Endothelial cell of hepatic sinusoid (primary cell): ENCODE results near the gene NBEA.

Source experiments
- in situ Hi-C: cut with HindIII; loops from 2 replicates; pipeline ENCODE4 v1.10.0; 2017; ENCODE audit warnings: low sequenced_read_pairs

Gene NBEA

DNA sequence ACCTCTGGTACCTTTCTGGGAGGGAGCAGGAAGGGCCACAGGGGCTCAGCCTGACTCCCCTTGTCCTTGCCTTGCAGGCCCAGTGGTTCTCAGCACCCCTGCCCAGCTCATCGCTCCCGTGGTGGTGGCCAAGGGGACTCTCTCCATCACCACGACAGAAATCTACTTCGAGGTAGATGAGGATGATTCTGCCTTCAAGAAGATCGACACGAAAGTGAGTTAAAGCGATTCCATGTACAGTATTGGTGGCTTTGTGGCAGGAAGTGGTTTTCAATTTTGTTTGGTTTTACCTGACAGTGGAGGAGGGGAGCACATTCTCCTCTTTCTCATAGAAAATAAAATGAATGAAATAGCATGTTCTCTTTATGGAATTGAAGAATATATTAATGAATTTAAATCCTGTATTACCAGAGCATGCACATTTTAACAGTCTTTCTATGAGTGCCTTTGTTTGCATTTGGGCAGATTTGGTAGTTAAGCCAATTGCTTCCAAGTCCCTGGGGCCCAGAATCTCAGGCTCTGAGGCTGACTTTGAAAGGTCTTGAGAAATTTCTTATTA is 530.3 kb downstream of the NBEA start:
- in situ Hi-C loops = no loop called here

DNA sequence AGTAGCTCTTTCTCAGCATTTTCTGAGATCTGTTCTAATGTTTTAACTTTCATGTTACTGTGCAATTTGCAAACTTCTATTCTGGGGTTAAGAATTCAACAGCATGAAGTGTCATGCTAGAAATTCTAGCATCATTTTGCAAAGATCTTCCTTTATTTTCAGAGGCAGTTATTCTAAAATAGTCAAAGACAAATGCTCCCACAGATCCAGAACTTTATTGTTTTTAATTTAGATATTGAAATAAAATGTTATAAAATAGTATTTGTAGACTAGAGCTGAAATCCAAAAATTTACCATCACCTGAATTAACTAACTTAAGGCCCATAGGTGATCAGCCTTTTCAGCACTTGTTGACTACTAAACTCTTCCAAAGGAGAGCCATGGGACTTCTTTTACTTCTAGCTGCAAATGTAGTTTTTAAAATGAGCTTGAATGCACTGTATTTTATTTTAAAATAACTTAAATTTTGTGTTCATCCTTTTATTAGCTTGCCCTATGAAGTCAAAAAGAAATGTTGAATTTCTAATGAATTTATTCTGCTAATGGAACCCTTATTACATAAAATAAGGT is 531.2 kb downstream of the NBEA start:
- in situ Hi-C loops = no loop called here

GRCh38 chr13:35473802-35474201 is 531.7 kb downstream of the NBEA start:
- in situ Hi-C loops = no loop called here

DNA sequence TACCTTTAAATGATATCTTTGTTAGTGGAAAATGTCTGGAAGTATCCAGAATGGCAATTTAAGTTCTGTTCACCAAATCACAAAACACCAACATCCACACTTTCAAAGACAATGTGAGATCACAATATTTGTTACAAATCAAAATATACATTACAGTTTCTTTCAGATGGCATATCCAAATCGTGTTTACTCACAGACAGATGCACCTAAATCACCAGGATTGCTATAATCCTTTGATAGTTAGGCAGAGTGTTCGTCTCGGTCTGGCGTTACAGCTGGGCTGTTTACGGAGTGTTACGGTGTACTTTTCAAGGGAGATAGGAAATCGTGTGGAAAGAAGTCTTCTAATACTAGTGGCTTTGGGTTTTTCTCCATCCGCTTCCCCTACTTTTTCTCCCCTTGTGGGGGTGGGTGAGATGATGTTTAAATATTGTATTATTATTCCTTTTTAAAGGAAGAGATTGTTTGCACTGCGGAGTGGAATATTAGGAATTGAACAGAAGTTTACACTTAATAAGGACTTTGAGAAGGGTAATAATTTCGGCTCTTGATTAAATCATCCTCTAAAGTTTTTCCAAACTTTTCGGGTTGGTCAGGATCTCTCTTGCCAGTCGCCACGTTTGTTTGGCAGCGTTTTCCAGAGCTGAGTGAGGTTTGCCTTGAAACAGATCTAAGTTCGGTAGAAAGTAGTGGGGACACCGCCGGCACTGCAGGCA is 532.6 kb downstream of the NBEA start:
- in situ Hi-C loops = no loop called here

GRCh38 chr13:35475212-35475959 is 533.3 kb downstream of the NBEA start:
- in situ Hi-C loops = no loop called here

- in situ Hi-C loops = no loop called here
Observed at GRCh38 chr13:35475960-35476943, 534.2 kb downstream of the NBEA start, which contains the start of gene MAB21L1. Gene MAB21L1 (minus strand): TSS chr13:35476689. CDS start chr13:35476138, 551 bp downstream.

DNA sequence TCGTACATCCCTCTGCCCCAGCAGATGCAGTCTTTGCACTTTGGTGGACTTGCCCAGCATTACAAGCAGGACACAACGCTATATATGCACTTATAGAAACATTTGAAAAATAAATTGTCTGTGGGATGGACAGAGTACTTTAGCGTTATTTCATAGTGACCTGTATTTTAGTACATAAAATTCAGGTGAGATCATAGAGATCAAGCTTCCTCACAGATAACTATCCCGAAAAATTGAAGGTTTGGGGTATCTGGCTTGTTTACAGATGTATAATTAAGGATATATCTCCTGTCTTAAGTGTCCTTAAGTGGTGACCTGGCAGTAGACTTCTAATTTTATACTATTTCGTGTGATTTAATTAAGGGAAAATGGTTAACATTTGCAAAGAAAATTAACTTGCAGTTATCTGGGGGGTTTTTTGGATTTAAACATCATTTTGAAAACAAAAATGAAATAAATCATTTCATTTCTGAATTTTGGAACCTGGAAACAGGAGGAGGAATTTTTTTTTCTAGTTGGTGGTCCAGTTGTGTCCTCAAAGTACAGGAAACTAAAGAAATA is 535.4 kb downstream of the NBEA start:
- in situ Hi-C loops = no loop called here

DNA sequence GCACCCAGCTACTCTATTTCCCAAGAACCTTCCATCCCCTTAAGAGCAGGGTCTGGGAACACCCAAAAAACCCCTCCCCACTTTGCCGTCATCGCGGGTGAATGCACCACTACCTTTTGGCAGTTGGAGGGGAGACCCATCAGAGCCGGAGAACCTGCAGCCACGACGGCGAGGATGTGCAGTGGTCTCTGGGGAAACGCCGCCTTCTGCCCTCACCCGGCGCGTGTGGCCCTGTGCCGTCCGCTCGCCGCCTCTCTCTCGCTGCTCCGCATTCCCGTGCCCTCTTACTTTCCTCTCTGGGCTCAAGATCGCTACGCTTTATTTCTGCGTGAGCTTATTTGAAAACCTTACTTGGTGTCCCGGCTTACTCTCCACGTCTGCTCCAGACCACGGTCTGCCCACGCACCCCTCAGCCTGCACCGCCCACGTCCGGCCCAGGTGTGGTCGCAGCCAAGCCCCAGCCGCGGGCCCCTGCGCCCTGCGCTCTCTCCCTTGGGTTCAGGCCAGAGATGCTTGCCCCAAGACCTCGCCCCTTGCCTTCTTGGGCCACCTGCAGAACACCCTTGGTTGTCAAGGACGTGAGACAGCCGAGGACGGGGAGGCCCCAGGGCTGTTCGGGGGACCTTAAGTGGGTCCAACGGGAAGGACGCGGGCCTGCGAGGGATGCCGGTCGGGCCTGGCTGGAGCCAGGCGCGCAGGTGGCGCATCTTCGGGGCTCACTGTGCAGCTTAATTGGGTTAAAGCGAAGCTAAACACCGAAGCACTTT is 536.4 kb downstream of the NBEA start:
- in situ Hi-C loops = no loop called here

- in situ Hi-C loops = no loop called here
Observed at GRCh38 chr13:35479038-35479492, 537.0 kb downstream of the NBEA start.

DNA sequence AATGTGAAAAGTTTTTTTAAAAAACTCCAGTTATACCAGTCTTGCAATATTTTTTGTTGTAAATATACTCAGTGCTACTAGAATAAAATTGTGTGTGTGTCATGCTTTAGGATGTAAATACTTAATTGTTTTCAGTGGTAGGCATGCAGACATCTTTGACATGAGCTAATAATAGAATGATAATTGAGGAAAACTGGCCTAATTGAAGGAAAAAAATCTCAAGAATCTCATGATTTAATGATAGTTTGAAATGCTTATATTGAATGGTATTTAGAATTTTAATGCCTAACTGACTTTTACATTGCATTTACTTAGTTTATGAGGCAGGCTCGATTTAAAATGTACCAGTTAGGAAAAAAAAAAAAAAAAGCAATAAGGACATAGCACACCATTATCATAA is 537.6 kb downstream of the NBEA start:
- in situ Hi-C loops = no loop called here

- in situ Hi-C loops = no loop called here
Observed at GRCh38 chr13:35480346-35480745, 538.3 kb downstream of the NBEA start.

- in situ Hi-C loops = no loop called here
Observed at GRCh38 chr13:35481777-35482176, 539.7 kb downstream of the NBEA start.

GRCh38 chr13:35482527-35482926 is 540.5 kb downstream of the NBEA start:
- in situ Hi-C loops = no loop called here

DNA sequence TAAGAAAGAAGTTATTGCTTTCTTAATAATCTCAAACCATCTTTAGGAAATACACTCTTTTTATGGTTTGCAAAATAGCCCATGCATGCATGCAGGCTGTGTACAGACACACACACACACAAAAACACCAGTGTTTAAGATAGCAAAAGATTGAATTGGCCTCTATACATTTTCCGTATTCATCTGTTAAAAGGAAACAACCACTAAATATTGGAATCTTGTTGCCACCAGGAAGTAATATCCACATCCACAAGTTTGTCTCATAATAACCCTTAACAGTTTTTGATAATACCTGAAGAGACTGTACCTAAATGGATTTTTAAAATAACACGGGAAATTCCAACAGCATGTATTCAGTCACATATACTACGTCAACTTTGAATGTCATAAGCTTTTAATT is 541.7 kb downstream of the NBEA start:
- in situ Hi-C loops = no loop called here

- in situ Hi-C loops = no loop called here
Observed at GRCh38 chr13:35484384-35484783, 542.3 kb downstream of the NBEA start.

- in situ Hi-C loops = no loop called here
Observed at GRCh38 chr13:35485424-35485823, 543.4 kb downstream of the NBEA start.

DNA sequence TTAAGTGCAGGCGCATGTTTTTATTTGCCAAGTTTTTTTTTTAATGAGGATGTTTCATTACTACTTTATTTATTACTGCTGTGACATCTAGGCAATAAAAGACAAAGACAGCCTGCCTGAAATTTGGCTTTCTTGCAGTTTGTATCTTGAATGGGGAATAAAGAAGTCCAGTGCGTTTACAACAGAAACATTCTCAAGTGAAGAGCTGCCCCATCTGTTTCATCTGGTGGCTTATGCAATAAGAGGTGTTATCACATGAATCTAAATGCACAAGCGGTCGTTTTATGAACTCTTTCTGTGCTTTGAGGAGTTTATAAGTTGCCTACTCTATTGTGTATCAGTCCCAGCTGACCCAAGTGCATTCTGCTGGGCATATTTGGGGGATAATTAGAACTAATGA is 547.0 kb downstream of the NBEA start:
- in situ Hi-C loops = no loop called here

DNA sequence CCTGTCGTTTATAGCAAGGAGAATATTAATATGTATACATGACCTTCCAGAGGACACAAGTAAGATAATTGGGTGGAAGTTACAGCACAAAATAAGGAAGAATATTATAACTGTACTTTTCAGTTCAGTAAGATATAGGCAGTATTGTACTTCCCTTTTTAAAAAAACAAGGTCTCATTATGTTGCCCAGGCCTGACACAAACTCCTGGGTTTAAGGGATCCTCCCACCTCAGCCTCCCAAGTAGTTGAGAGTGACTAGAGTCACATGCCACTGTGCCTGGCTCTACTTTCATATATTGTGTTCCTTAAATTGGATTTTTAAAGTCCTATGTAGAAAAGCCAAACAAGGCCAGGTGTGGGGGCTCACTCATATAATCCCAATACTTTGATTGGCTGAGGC is 553.9 kb downstream of the NBEA start:
- in situ Hi-C loops = no loop called here

DNA sequence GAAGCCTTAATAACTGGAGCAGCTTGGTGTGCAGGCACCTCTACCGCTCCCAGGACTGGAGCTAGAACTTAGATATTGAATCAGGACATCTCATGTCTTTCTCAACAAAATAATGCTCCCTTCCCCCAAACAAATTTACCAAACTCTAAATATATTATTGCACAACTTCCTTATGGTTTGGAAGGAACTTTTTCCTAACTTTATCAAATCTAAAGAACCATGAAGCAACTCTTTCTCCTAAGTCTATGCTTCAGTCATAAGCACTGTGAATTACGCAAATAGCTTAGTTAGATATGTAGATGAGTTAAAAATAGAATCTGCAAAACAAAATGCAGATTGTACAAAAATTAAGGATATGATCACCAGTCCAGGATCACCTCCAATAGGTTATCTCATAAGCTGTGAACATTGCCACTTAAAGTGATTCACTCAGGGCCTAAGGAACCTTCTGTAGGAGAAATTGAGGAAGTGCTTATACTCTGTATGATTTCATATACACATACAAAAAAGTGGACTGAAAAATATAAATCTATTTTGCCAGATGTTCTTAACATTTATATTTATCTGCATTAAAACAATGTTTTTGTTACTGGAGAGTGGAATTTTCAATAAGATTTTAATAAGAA is 554.8 kb downstream of the NBEA start:
- in situ Hi-C loops = no loop called here
